ENCODE measurements around the gene NEK1.

NEK1 gene

GRCh38 chr4:169416997-169417396 lies 195.4 kb downstream of the NEK1 start:
- in situ Hi-C loops (cut with MboI; ENCODE audit: low sequenced_read_pairs, unreplicated experiment) = no loop called here
- no peak for DNase-seq (ENCODE audit: low spot score)
- TF ChIP-seq CTCF (IDR thresholded peaks at IDR 0.05; ENCODE audit: borderline replicate concordance, control extremely low read depth, extremely low read depth, insufficient read depth, missing control alignments) = no peak

- DNase-seq (ENCODE audit: low spot score) = no peak
- in situ Hi-C loops (cut with MboI; ENCODE audit: low sequenced_read_pairs, unreplicated experiment) = no loop called here
- no peak for TF ChIP-seq CTCF (IDR thresholded peaks at IDR 0.05; ENCODE audit: borderline replicate concordance, control extremely low read depth, extremely low read depth, insufficient read depth, missing control alignments)
Measured at GRCh38 chr4:169416461-169416860, 195.9 kb downstream of the NEK1 start.

- in situ Hi-C loops (cut with MboI; ENCODE audit: low sequenced_read_pairs, unreplicated experiment) = no loop called here
Measured at GRCh38 chr4:169414913-169415312, 197.5 kb downstream of the NEK1 start.

GRCh38 chr4:169412046-169412445 lies 200.3 kb downstream of the NEK1 start:
- no peak for DNase-seq (ENCODE audit: low spot score)
- in situ Hi-C loops (cut with MboI; ENCODE audit: low sequenced_read_pairs, unreplicated experiment) = no loop called here
- TF ChIP-seq CTCF (IDR thresholded peaks at IDR 0.05; ENCODE audit: borderline replicate concordance, control extremely low read depth, extremely low read depth, insufficient read depth, missing control alignments) = no peak

More at GRCh38 chr4:169414913-169415312, 197.5 kb downstream of the NEK1 start:
- no peak for DNase-seq (ENCODE audit: low spot score)
- no peak for TF ChIP-seq CTCF (IDR thresholded peaks at IDR 0.05; ENCODE audit: borderline replicate concordance, control extremely low read depth, extremely low read depth, insufficient read depth, missing control alignments)

GRCh38 chr4:169410839-169411770 lies 201.3 kb downstream of the NEK1 start:
- TF ChIP-seq CTCF (IDR thresholded peaks at IDR 0.05; ENCODE audit: borderline replicate concordance, control extremely low read depth, extremely low read depth, insufficient read depth, missing control alignments) = no peak

GRCh38 chr4:169407217-169407845 lies 205.1 kb downstream of the NEK1 start:
- TF ChIP-seq CTCF (IDR thresholded peaks at IDR 0.05; ENCODE audit: borderline replicate concordance, control extremely low read depth, extremely low read depth, insufficient read depth, missing control alignments) = no peak
- DNase-seq (ENCODE audit: low spot score) = no peak
- in situ Hi-C loops (cut with MboI; ENCODE audit: low sequenced_read_pairs, unreplicated experiment) = no loop called here

More at GRCh38 chr4:169410839-169411770, 201.3 kb downstream of the NEK1 start:
- in situ Hi-C loops (cut with MboI; ENCODE audit: low sequenced_read_pairs, unreplicated experiment) = no loop called here
- DNase-seq (ENCODE audit: low spot score) = peak; percentile 47

Measured in GM13976 (cell line).